Gastroesophageal sphincter (tissue), 3 donors: ENCODE results near the gene MAP1B.

Experiments
- EP300 ChIP-seq: sonication (generic); formaldehyde crosslinking; IDR thresholded peaks from one replicate; pipeline ENCODE4 v1.6.1; 2017; ENCODE audit warnings: antibody characterized with exemption, mild to moderate bottlenecking
- POLR2AphosphoS5 ChIP-seq: sonication (generic); formaldehyde crosslinking; IDR thresholded peaks from one replicate; pipeline ENCODE4 v1.6.1; 2017; ENCODE audit warnings: antibody characterized with exemption
- TF ChIP-seq, protein P1 (sequence below), 4 experiments: fragments of 200-600 bp in 2 of 4; fragments of 450-650 bp in 2 of 4; sonication (generic) in 1 of 4; IDR thresholded peaks; one replicate each; pipeline ENCODE4 v1.5.1; 2017 to 2019; ENCODE audit warnings: antibody characterized with exemption in 4 of 4, mild to moderate bottlenecking in 2 of 4, moderate library complexity in 2 of 4

- TF ChIP-seq EP300, result no peak
- TF ChIP-seq, protein P1, sequence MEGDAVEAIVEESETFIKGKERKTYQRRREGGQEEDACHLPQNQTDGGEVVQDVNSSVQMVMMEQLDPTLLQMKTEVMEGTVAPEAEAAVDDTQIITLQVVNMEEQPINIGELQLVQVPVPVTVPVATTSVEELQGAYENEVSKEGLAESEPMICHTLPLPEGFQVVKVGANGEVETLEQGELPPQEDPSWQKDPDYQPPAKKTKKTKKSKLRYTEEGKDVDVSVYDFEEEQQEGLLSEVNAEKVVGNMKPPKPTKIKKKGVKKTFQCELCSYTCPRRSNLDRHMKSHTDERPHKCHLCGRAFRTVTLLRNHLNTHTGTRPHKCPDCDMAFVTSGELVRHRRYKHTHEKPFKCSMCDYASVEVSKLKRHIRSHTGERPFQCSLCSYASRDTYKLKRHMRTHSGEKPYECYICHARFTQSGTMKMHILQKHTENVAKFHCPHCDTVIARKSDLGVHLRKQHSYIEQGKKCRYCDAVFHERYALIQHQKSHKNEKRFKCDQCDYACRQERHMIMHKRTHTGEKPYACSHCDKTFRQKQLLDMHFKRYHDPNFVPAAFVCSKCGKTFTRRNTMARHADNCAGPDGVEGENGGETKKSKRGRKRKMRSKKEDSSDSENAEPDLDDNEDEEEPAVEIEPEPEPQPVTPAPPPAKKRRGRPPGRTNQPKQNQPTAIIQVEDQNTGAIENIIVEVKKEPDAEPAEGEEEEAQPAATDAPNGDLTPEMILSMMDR (IDR thresholded peaks at IDR 0.05), result no peak
- no peak for TF ChIP-seq POLR2AphosphoS5
Measured at GRCh38 chr5:72096602-72097188, 10.6 kb upstream of the MAP1B start.
